HUES48 (cell line): Measurements from ENCODE around the gene BNIP5.

Experiments
- H3K27ac ChIP-seq: one replicate; pipeline ENCODE4 v1.7.0; 2013; ENCODE audit warnings: low read depth, low read length, inconsistent platforms
- H3K27me3 ChIP-seq: 2 replicates; pipeline ENCODE4 v1.6.1; 2013; ENCODE audit warnings: mild to moderate bottlenecking, low read length; ENCODE audit not compliant: control insufficient read depth, insufficient read depth
- H3K36me3 ChIP-seq: 2 replicates; pipeline ENCODE4 v1.6.1; 2013; ENCODE audit warnings: low read length; ENCODE audit not compliant: control insufficient read depth, insufficient read depth
- H3K4me1 ChIP-seq: 2 replicates; pipeline ENCODE4 v1.6.1; 2013; ENCODE audit warnings: mild to moderate bottlenecking, low read length; ENCODE audit not compliant: control insufficient read depth, insufficient read depth
- H3K4me3 ChIP-seq: 2 replicates; pipeline ENCODE4 v1.5.1; 2013; ENCODE audit warnings: mild to moderate bottlenecking, low read depth, low read length
- H3K9ac ChIP-seq: 2 replicates; pipeline ENCODE4 v1.6.1; 2013; ENCODE audit warnings: mild to moderate bottlenecking, low read depth, low read length, moderate library complexity
- H3K9me3 ChIP-seq: 2 replicates; pipeline ENCODE4 v1.6.1; 2013; ENCODE audit warnings: low read length; ENCODE audit not compliant: control insufficient read depth, insufficient read depth

Gene BNIP5

GRCh38 chr6:36289281-36289878, 47.3 kb downstream of the BNIP5 start:
- Histone ChIP-seq H3K27ac (no peak overlapping the region), H3K4me3 (no peak overlapping the region)

GRCh38 chr6:36286858-36287257, 49.8 kb downstream of the BNIP5 start:
- Histone ChIP-seq H3K36me3 (no peaks in the 10 kb centered on the region), H3K4me1 (no peaks in the 10 kb centered on the region), H3K27ac (no peak overlapping the region), H3K9me3 (no peaks in the 10 kb centered on the region), H3K9ac (no peak overlapping the region), H3K27me3 (peaks cover 20% of the 10 kb centered on the region; the same call in 1 of the 2 replicates), H3K4me3 (no peak overlapping the region)

More at GRCh38 chr6:36289281-36289878, 47.3 kb downstream of the BNIP5 start:
- no peaks in the 10 kb centered on the region for H3K9me3 ChIP-seq
- H3K4me1 ChIP-seq = no peaks in the 10 kb centered on the region
- no peaks in the 10 kb centered on the region for H3K36me3 ChIP-seq
- peaks cover 16% of the 10 kb centered on the region; the same call in 1 of the 2 replicates for H3K27me3 ChIP-seq
- H3K9ac ChIP-seq = no peak overlapping the region

GRCh38 chr6:36285797-36286196, 50.9 kb downstream of the BNIP5 start:
- Histone ChIP-seq H3K9me3 (no peaks in the 10 kb centered on the region), H3K4me3 (no peak overlapping the region), H3K9ac (no peak overlapping the region), H3K36me3 (no peaks in the 10 kb centered on the region), H3K27ac (no peak overlapping the region), H3K4me1 (no peaks in the 10 kb centered on the region), H3K27me3 (peaks cover 20% of the 10 kb centered on the region; the same call in 1 of the 2 replicates)

- Histone ChIP-seq H3K4me3 (no peak overlapping the region), H3K36me3 (no peaks in the 10 kb centered on the region), H3K9ac (no peak overlapping the region), H3K27ac (no peak overlapping the region), H3K9me3 (no peaks in the 10 kb centered on the region), H3K4me1 (no peaks in the 10 kb centered on the region), H3K27me3 (peaks cover 20% of the 10 kb centered on the region; the same call in 1 of the 2 replicates)
Measured at GRCh38 chr6:36285187-36285671, 51.5 kb downstream of the BNIP5 start.

- Histone ChIP-seq H3K27ac (no peak overlapping the region), H3K4me1 (no peaks in the 10 kb centered on the region), H3K36me3 (no peaks in the 10 kb centered on the region), H3K27me3 (peaks cover 20% of the 10 kb centered on the region; the same call in 1 of the 2 replicates), H3K9me3 (no peaks in the 10 kb centered on the region), H3K4me3 (no peak overlapping the region), H3K9ac (no peak overlapping the region)
Measured at GRCh38 chr6:36284359-36284758, 52.3 kb downstream of the BNIP5 start.

GRCh38 chr6:36283608-36284007, 53.1 kb downstream of the BNIP5 start:
- Histone ChIP-seq H3K4me3 (no peak overlapping the region), H3K27me3 (peaks cover 20% of the 10 kb centered on the region; the same call in 1 of the 2 replicates), H3K36me3 (no peaks in the 10 kb centered on the region), H3K9ac (no peak overlapping the region), H3K27ac (no peak overlapping the region), H3K9me3 (no peaks in the 10 kb centered on the region), H3K4me1 (no peaks in the 10 kb centered on the region)

GRCh38 chr6:36280983-36281382, 55.7 kb downstream of the BNIP5 start:
- no peak overlapping the region for H3K4me3 ChIP-seq
- no peaks in the 10 kb centered on the region for H3K36me3 ChIP-seq
- no peak overlapping the region for H3K27ac ChIP-seq
- H3K27me3 ChIP-seq = peaks cover 17% of the 10 kb centered on the region; the same call in 1 of the 2 replicates
- H3K4me1 ChIP-seq = no peaks in the 10 kb centered on the region
- H3K9me3 ChIP-seq = no peaks in the 10 kb centered on the region
- H3K9ac ChIP-seq = no peak overlapping the region

GRCh38 chr6:36280467-36280866, 56.2 kb downstream of the BNIP5 start:
- H3K4me3 ChIP-seq = no peak overlapping the region
- no peaks in the 10 kb centered on the region for H3K4me1 ChIP-seq

GRCh38 chr6:36277946-36278470, 58.7 kb downstream of the BNIP5 start:
- Histone ChIP-seq H3K36me3 (no peaks in the 10 kb centered on the region), H3K27me3 (no peaks in the 10 kb centered on the region; the same call in 1 of the 2 replicates), H3K9ac (no peak overlapping the region), H3K4me3 (no peak overlapping the region), H3K27ac (no peak overlapping the region), H3K9me3 (no peaks in the 10 kb centered on the region), H3K4me1 (no peaks in the 10 kb centered on the region)

More at GRCh38 chr6:36280467-36280866, 56.2 kb downstream of the BNIP5 start:
- Histone ChIP-seq H3K27ac (no peak overlapping the region), H3K36me3 (no peaks in the 10 kb centered on the region), H3K9ac (no peak overlapping the region), H3K27me3 (peaks cover 12% of the 10 kb centered on the region; the same call in 1 of the 2 replicates), H3K9me3 (no peaks in the 10 kb centered on the region)

- no peak overlapping the region for H3K4me3 ChIP-seq
Measured at GRCh38 chr6:36276581-36277536, 59.8 kb downstream of the BNIP5 start.

More at GRCh38 chr6:36276581-36277536, 59.8 kb downstream of the BNIP5 start:
- Histone ChIP-seq H3K9me3 (no peaks in the 10 kb centered on the region), H3K4me1 (no peaks in the 10 kb centered on the region), H3K27ac (no peak overlapping the region), H3K9ac (no peak overlapping the region), H3K36me3 (no peaks in the 10 kb centered on the region), H3K27me3 (no peaks in the 10 kb centered on the region; the same call in 1 of the 2 replicates)
